DND-41 (cell line): ENCODE data around the gene SNCA.

Source experiments
- ATAC-seq: fragments of 200-7000 bp; cut with Tn5 transposase; 3 replicates; pipeline ENCODE4 v1.9.1; 2021; ENCODE audit warnings: low read depth; ENCODE audit not compliant: insufficient read depth
- DNase-seq: peaks from one replicate; pipeline ENCODE4 v3.0.0-alpha.2; 2020
- H2AFZ ChIP-seq: 2 replicates; pipeline ENCODE4 v1.6.0; 2012; ENCODE audit warnings: low read depth, low read length
- H3K27ac ChIP-seq: 2 replicates; pipeline ENCODE4 v1.5.1; 2012; ENCODE audit warnings: low read length, inconsistent platforms
- H3K27me3 ChIP-seq: fragments of 200-600 bp; sonication (generic); 2 replicates; pipeline ENCODE4 v1.6.0; 2012; ENCODE audit warnings: low read length, mild to moderate bottlenecking, inconsistent platforms; ENCODE audit not compliant: insufficient read depth, poor library complexity
- H3K36me3 ChIP-seq: 2 replicates; pipeline ENCODE4 v1.5.1; 2012; ENCODE audit warnings: low read length, inconsistent platforms; ENCODE audit not compliant: insufficient read depth
- H3K4me1 ChIP-seq: 2 replicates; pipeline ENCODE4 v1.5.1; 2012; ENCODE audit warnings: mild to moderate bottlenecking, low read length; ENCODE audit not compliant: insufficient read depth
- H3K4me2 ChIP-seq: 2 replicates; pipeline ENCODE4 v1.6.0; 2012; ENCODE audit warnings: mild to moderate bottlenecking, moderate library complexity, low read length, inconsistent platforms; ENCODE audit not compliant: insufficient read depth
- H3K4me3 ChIP-seq, 2 experiments: fragments of 200-600 bp in 1 of 2; shearing (Covaris generic) in 1 of 2; 2 replicates each; pipeline ENCODE4 v1.5.1; 2012 to 2016; ENCODE audit warnings: inconsistent platforms in 2 of 2, low read length in 2 of 2, mild to moderate bottlenecking in 2 of 2, low read depth in 1 of 2, moderate library complexity in 1 of 2
- H3K79me2 ChIP-seq: 2 replicates; pipeline ENCODE4 v1.6.0; 2012; ENCODE audit warnings: low read length, inconsistent platforms; ENCODE audit not compliant: insufficient read depth
- H3K9ac ChIP-seq: 2 replicates; pipeline ENCODE4 v1.6.0; 2012; ENCODE audit warnings: low read depth, mild to moderate bottlenecking, inconsistent platforms, low read length, moderate library complexity
- H3K9me3 ChIP-seq: 2 replicates; pipeline ENCODE4 v1.5.1; 2012; ENCODE audit warnings: low read length, moderate library complexity, mild to moderate bottlenecking, inconsistent platforms; ENCODE audit not compliant: insufficient read depth, severe bottlenecking
- H4K20me1 ChIP-seq: 2 replicates; pipeline ENCODE4 v1.6.0; 2012; ENCODE audit warnings: low read length; ENCODE audit not compliant: insufficient read depth
- CTCF ChIP-seq: IDR thresholded peaks from 2 replicates; pipeline ENCODE4 v1.5.1; 2012; ENCODE audit warnings: borderline replicate concordance, low read length, moderate library complexity, mild to moderate bottlenecking; ENCODE audit not compliant: poor library complexity, severe bottlenecking; ENCODE audit errors: extremely low read depth
- EZH2 ChIP-seq: IDR thresholded peaks from 3 replicates; pipeline ENCODE4 v1.6.1; 2012; ENCODE audit warnings: borderline replicate concordance, low read depth, mild to moderate bottlenecking, moderate library complexity, low read length, inconsistent platforms; ENCODE audit not compliant: severe bottlenecking

Gene SNCA

GRCh38 chr4:89784686-89785231 is 52.2 kb downstream of the SNCA start:
- ATAC-seq, result no peak
- Histone ChIP-seq H4K20me1 (0 out of 2 replicates have a peak, but pooled peaks cover 2% of the 10 kb centered on the region), H3K4me3 (no peak overlapping the region), H3K79me2 (no peaks in the 10 kb centered on the region), H3K4me1 (no peaks in the 10 kb centered on the region), H3K36me3 (no peaks in the 10 kb centered on the region), H3K9me3 (no peaks in the 10 kb centered on the region), H3K9ac (no peak overlapping the region), H3K27me3 (no peaks in the 10 kb centered on the region), H3K4me2 (no peak overlapping the region), H2AFZ (no peak overlapping the region), H3K27ac (no peak overlapping the region)
- TF ChIP-seq EZH2 (no peak), CTCF (no peak)
- DNase-seq, result no peak

GRCh38 chr4:89781321-89781720 is 55.6 kb downstream of the SNCA start:
- DNase-seq, result no peak
- H3K27ac ChIP-seq, result no peak overlapping the region
- no peak; the same call in 2 of the 3 replicates for ATAC-seq

GRCh38 chr4:89773805-89774204 is 63.2 kb downstream of the SNCA start:
- no peaks in the 10 kb centered on the region for H3K4me1 ChIP-seq
- H3K36me3 ChIP-seq, result no peaks in the 10 kb centered on the region
- no peaks in the 10 kb centered on the region for H4K20me1 ChIP-seq
- DNase-seq (no peak), ATAC-seq (no peak)
- H3K4me3 ChIP-seq, result no peak overlapping the region
- H3K4me2 ChIP-seq, result no peak overlapping the region
- H3K9me3 ChIP-seq, result no peaks in the 10 kb centered on the region
- no peaks in the 10 kb centered on the region for H3K27me3 ChIP-seq
- H3K27ac ChIP-seq, result no peak overlapping the region
- no peak for TF ChIP-seq EZH2
- no peak for TF ChIP-seq CTCF
- no peak overlapping the region for H3K9ac ChIP-seq
- no peak overlapping the region for H2AFZ ChIP-seq
- 0 out of 2 replicates have a peak, but pooled peaks cover 5% of the 10 kb centered on the region for H3K79me2 ChIP-seq

More at GRCh38 chr4:89781321-89781720, 55.6 kb downstream of the SNCA start:
- Histone ChIP-seq H4K20me1 (0 out of 2 replicates have a peak, but pooled peaks cover 2% of the 10 kb centered on the region), H3K4me2 (no peak overlapping the region), H3K36me3 (no peaks in the 10 kb centered on the region), H3K4me1 (no peaks in the 10 kb centered on the region), H2AFZ (no peak overlapping the region), H3K9ac (no peak overlapping the region), H3K27me3 (no peaks in the 10 kb centered on the region), H3K79me2 (peaks cover 5% of the 10 kb centered on the region; the same call in 1 of the 2 replicates), H3K9me3 (no peaks in the 10 kb centered on the region), H3K4me3 (no peak overlapping the region)
- no peak for TF ChIP-seq CTCF
- TF ChIP-seq EZH2, result no peak

- Histone ChIP-seq H3K27ac (no peak overlapping the region), H3K4me1 (no peaks in the 10 kb centered on the region), H2AFZ (no peak overlapping the region), H3K27me3 (no peaks in the 10 kb centered on the region), H3K9ac (no peak overlapping the region), H3K9me3 (no peaks in the 10 kb centered on the region), H4K20me1 (no peaks in the 10 kb centered on the region), H3K4me3 (no peak overlapping the region), H3K79me2 (no peaks in the 10 kb centered on the region), H3K36me3 (no peaks in the 10 kb centered on the region), H3K4me2 (no peak overlapping the region)
- ATAC-seq, result no peak
- TF ChIP-seq CTCF, result no peak
- no peak for TF ChIP-seq EZH2
- DNase-seq, result no peak
Measured at GRCh38 chr4:89769856-89770255, 67.1 kb downstream of the SNCA start.
